Activated CD8-positive, alpha-beta memory T cell treated with anti-CD3 and anti-CD28 coated beads for 24 hours (primary cell): ENCODE data around the gene DNAAF2.

Source experiments
- DNase-seq: peaks from one replicate; pipeline ENCODE4 v3.0.0-alpha.2; 2020

The DNAAF2 gene

DNA sequence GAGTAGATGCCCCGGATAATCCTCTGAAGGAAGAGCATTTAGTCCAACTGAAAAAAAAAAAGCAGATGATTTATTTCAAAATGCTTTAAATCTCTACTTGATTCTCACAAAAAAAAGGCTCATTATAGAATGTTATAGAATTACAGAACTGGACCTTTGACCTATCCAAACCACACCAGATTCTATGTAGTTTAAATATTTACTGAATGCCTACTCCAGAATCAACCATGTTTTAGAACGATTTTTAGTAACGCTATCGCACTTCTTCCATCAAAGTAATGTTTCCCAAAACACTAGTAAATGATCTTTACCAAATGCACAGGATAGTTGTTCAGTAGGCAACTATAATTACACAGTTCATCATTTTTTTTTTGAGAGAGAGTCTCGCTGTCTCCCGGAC, 51.4 kb downstream of the DNAAF2 start:
- no peak for DNase-seq

DNA sequence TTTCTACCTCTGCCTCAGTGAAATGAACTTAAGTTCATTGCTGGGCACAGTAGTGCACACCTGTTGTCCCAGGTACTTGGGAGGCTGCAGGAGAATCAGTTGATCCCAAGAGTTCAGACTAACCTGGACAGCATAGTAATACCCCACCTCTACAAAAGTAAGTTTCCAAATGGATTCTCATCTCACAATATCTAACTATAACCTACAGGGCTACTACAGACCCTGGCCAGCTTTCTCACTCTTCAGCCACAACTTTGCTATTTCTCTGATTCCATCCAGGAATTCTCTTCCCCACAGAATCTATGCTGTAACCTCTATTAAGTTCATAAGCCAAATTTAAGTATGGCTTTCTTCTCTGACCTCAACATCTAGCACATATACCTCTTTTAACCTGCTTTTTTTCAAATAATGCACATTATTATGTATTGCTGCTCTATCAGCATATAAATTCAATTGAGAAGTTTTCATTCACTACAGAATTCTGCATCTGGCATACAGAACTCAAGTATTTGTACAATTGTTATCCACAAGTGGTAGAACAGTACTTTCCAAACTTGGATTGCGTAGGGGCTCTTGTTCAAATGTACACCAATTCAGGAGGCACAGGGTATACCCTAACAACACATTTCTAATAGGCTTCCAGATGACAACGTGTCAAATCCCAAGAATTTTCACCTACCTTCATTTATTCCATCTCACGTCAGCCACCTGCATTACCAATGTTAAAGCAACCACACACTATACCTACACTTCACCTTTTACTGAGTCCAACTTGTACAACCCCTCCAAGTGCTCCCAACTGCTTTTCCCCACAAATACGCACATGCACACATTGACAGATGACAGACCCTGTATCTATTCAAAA, 52.7 kb downstream of the DNAAF2 start:
- peak; percentile 62 for DNase-seq

DNA sequence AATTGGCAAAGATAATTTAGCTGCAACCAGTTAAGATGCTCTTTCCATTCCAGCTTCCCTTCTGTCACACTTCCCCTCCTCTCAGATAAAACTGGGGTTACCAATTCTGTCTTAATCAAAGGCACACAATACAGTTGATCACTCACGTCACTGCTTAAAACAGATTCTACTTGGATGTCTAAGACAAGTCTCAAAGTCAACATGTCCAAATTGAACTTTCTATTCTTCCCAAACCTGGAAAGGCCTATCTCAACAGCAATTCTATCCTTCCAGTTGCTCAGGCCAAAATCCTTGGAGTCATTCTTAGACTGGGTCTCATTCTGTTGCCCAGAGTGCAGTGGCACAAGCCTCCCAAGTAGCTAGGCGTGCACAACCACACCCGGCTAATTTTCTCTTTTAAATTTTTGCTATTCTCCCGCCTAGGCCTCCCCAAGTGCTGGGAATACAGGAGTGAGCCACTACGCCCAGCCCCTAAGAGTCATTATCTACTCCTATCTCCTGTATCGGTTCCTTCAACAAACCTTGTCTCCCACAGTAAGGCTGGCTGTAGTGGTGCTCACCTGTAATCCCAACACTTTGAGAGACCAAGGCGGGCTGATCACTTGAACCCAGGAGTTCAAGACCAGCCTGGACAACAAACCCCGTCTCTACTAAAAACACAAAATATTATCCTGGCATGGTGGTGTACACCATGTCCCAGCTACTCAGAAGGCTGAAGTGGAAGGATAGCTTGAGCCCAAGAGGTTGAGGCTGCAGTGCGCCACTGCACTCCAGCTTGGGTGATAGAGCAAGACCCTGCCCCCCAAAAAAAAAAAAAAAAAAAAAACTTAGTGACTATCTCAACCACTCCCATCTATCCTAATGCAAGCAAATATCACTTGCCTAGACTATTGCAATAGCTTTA, 53.6 kb downstream of the DNAAF2 start:
- DNase-seq: peak; percentile 68

DNA sequence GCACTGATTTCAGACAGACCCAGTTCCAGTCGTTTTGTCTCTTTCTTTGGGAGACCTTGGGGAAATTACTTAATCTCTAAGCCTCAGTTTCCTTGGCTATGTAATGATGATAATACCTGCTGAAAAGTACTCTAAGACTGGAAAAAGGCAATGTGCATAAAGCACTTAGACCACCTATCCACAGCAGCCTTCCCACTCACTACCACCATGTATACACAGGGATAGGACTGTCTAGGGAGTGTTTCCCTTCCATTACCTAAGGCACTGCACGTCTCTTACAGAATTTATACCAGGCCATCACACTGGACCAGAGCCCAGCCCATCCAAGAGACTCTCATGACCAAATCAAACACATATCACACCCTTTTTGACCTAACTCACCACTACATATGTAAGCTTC, 55.2 kb downstream of the DNAAF2 start:
- no peak for DNase-seq

DNA sequence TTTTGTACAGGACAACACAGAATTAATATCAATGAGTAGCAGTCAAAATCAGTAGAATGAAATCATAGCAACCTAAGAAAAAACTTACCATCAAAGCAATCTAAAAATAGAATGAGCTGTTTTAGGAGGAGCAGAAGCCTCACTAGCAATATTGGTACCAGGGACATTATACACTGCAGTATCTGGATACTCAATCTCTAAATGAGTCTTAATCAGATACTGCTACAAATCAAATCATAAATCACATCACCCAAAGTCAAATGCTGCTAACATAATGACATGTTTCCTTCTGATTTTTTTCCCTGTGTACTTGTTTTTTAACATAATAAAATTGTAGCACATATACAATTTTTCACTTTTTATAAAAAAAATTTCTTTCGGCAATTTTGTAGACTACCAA, 56.9 kb downstream of the DNAAF2 start:
- no peak for DNase-seq
